GM19395 (cell line): ENCODE results near the gene RCAN1.
"Not testable (repeated sequence)": the region's sequence is repeated elsewhere in the genome, so short reads cannot be mapped to it uniquely, and the experiment has no call there.

Source experiments
- ATAC-seq: cut with Tn5 transposase; IDR thresholded peaks from one replicate; pipeline ENCODE4 v1.9.1; 2021; ENCODE audit warnings: mild to moderate bottlenecking, moderate library complexity; ENCODE audit not compliant: unreplicated experiment

Gene RCAN1

GRCh38 chr21:34623516-34623915, 8.6 kb upstream of the RCAN1 start:
- ATAC-seq = no peak

GRCh38 chr21:34621434-34622350, 6.8 kb upstream of the RCAN1 start:
- no peak for ATAC-seq

GRCh38 chr21:34619841-34620665, 5.1 kb upstream of the RCAN1 start:
- no peak for ATAC-seq

- no peak for ATAC-seq
Measured at GRCh38 chr21:34618941-34619340, 4.0 kb upstream of the RCAN1 start.

GRCh38 chr21:34617753-34618339, 2.9 kb upstream of the RCAN1 start:
- no peak for ATAC-seq

GRCh38 chr21:34615487-34615814, 538 bp upstream of the RCAN1 start:
- peak; percentile 10 for ATAC-seq

- no peak for ATAC-seq
Measured at GRCh38 chr21:34613679-34614627, 960 bp downstream of the RCAN1 start.

GRCh38 chr21:34612557-34612956, 2.4 kb downstream of the RCAN1 start:
- no peak for ATAC-seq

GRCh38 chr21:34612056-34612455, 2.9 kb downstream of the RCAN1 start:
- no peak for ATAC-seq

GRCh38 chr21:34611528-34611927, 3.4 kb downstream of the RCAN1 start:
- no peak for ATAC-seq

GRCh38 chr21:34609933-34610549, 4.9 kb downstream of the RCAN1 start:
- no peak for ATAC-seq

- no peak for ATAC-seq
Measured at GRCh38 chr21:34609244-34609932, 5.5 kb downstream of the RCAN1 start.

GRCh38 chr21:34607376-34607775, 7.5 kb downstream of the RCAN1 start:
- not testable (repeated sequence) for ATAC-seq

GRCh38 chr21:34606621-34607020, 8.3 kb downstream of the RCAN1 start:
- ATAC-seq = no peak

GRCh38 chr21:34606051-34606450, 8.9 kb downstream of the RCAN1 start:
- ATAC-seq = no peak

- not testable (repeated sequence) for ATAC-seq
Measured at GRCh38 chr21:34604956-34605355, 10.0 kb downstream of the RCAN1 start.

- ATAC-seq = no peak
Measured at GRCh38 chr21:34604556-34604955, 10.4 kb downstream of the RCAN1 start.

GRCh38 chr21:34603710-34604057, 11.2 kb downstream of the RCAN1 start:
- ATAC-seq = no peak

GRCh38 chr21:34603002-34603709, 11.8 kb downstream of the RCAN1 start:
- no peak for ATAC-seq
